ENCODE results near the gene VSX2. TPM values are rescaled to one million over a fixed set of nuclear protein-coding genes. Genes with fewer than 3 reads are reported as not detected.

Gene VSX2
- total RNA-seq, 1 donor from 2014 or later, result not detected

- intact Hi-C loops (cut with DNase I), result no loop called here
- no peaks in the 10 kb centered on the region for H3K27me3 ChIP-seq
- DNase-seq (ENCODE audit: low spot score in 2 of 2), result no peak
- no peaks in the 10 kb centered on the region for H3K4me1 ChIP-seq
- no peak overlapping the region for H3K27ac ChIP-seq
- no peak for TF ChIP-seq CTCF (IDR thresholded peaks at IDR 0.05)
- H3K36me3 ChIP-seq, result peaks cover 8 to 27% of the 10 kb centered on the region in 2 donors
- H3K9me3 ChIP-seq, result no peaks in the 10 kb centered on the region
- no peak overlapping the region for H3K4me3 ChIP-seq
These were observed 37.1 kb upstream of the VSX2 start for GRCh38 chr14:74202113-74202512.

GRCh38 chr14:74203639-74204038, 35.6 kb upstream of the VSX2 start:
- DNase-seq (ENCODE audit: low spot score in 2 of 2), result no peak
- Histone ChIP-seq H3K27me3 (no peaks in the 10 kb centered on the region), H3K4me1 (no peaks in the 10 kb centered on the region), H3K4me3 (no peak overlapping the region), H3K36me3 (peaks cover 8 to 26% of the 10 kb centered on the region in 2 donors), H3K27ac (no peak overlapping the region), H3K9me3 (no peaks in the 10 kb centered on the region)
- no peak for TF ChIP-seq CTCF (IDR thresholded peaks at IDR 0.05)
- intact Hi-C loops (cut with DNase I), result no loop called here

- no peak for TF ChIP-seq CTCF (IDR thresholded peaks at IDR 0.05)
- Histone ChIP-seq H3K27ac (no peak overlapping the region), H3K36me3 (peaks cover 4 to 18% of the 10 kb centered on the region in 2 donors), H3K27me3 (no peaks in the 10 kb centered on the region), H3K4me1 (no peaks in the 10 kb centered on the region), H3K9me3 (no peaks in the 10 kb centered on the region), H3K4me3 (no peak overlapping the region)
- no peak for DNase-seq (ENCODE audit: low spot score in 2 of 2)
- intact Hi-C loops (cut with DNase I), result no loop called here
These were observed 34.8 kb upstream of the VSX2 start for GRCh38 chr14:74204491-74204890.

- Histone ChIP-seq H3K36me3 (peaks cover 4 to 11% of the 10 kb centered on the region in 2 donors), H3K4me1 (no peaks in the 10 kb centered on the region), H3K9me3 (no peaks in the 10 kb centered on the region), H3K27me3 (no peaks in the 10 kb centered on the region), H3K4me3 (no peak overlapping the region), H3K27ac (no peak overlapping the region)
- no peak for TF ChIP-seq CTCF (IDR thresholded peaks at IDR 0.05)
- intact Hi-C loops (cut with DNase I), result no loop called here
- DNase-seq (ENCODE audit: low spot score in 2 of 2), result no peak
These were observed 33.4 kb upstream of the VSX2 start for GRCh38 chr14:74205882-74206281.

GRCh38 chr14:74207943-74208342, 31.3 kb upstream of the VSX2 start:
- Histone ChIP-seq H3K4me1 (no peaks in the 10 kb centered on the region), H3K4me3 (no peak overlapping the region), H3K36me3 (peaks cover 4% of the 10 kb centered on the region in 2 donors), H3K27me3 (no peaks in the 10 kb centered on the region), H3K9me3 (no peaks in the 10 kb centered on the region), H3K27ac (no peak overlapping the region)
- DNase-seq (ENCODE audit: low spot score in 2 of 2), result no peak
- intact Hi-C loops (cut with DNase I), result no loop called here
- TF ChIP-seq CTCF (IDR thresholded peaks at IDR 0.05), result no peak

GRCh38 chr14:74208642-74209041, 30.6 kb upstream of the VSX2 start:
- no peak overlapping the region for H3K4me3 ChIP-seq
- no peaks in the 10 kb centered on the region for H3K27me3 ChIP-seq
- intact Hi-C loops (cut with DNase I), result no loop called here
- H3K27ac ChIP-seq, result no peak overlapping the region
- no peak for DNase-seq (ENCODE audit: low spot score in 2 of 2)
- no peaks in the 10 kb centered on the region for H3K4me1 ChIP-seq
- no peak for TF ChIP-seq CTCF (IDR thresholded peaks at IDR 0.05)
- no peaks in the 10 kb centered on the region for H3K9me3 ChIP-seq
- no peaks in the 10 kb centered on the region for H3K36me3 ChIP-seq
